Testis (tissue), 3 donors: ENCODE results near the gene FXYD3. TPM values are rescaled to one million over a fixed set of nuclear protein-coding genes. Genes with fewer than 3 reads are reported as not detected.

ENCODE experiments used
- DNase-seq: peaks from one replicate; pipeline ENCODE4 v3.0.0-alpha.2; 2019
- H3K27ac ChIP-seq, 2 donors: fragments of 200-600 bp; sonication (generic); one replicate each; pipeline ENCODE4 v1.5.1; 2019
- H3K27me3 ChIP-seq: fragments of 200-600 bp; sonication (generic); one replicate; pipeline ENCODE4 v1.5.1; 2019
- H3K36me3 ChIP-seq: fragments of 200-600 bp; sonication (generic); one replicate; pipeline ENCODE4 v1.5.1; 2017; ENCODE audit warnings: low read depth; ENCODE audit errors: missing control alignments
- H3K4me1 ChIP-seq: fragments of 200-600 bp; sonication (generic); one replicate; pipeline ENCODE4 v1.5.1; 2019
- H3K4me3 ChIP-seq, 2 donors: fragments of 200-600 bp; sonication (generic); one replicate each; pipeline ENCODE4 v1.5.1; 2017 to 2019
- H3K9me3 ChIP-seq: fragments of 200-600 bp; sonication (generic); one replicate; pipeline ENCODE4 v1.5.1; 2017
- POLR2A ChIP-seq: fragments of 450-650 bp; IDR thresholded peaks from one replicate; pipeline ENCODE4 v1.6.1; 2017; ENCODE audit warnings: antibody characterized with exemption, mild to moderate bottlenecking, moderate library complexity
- WGBS, 2 donors: methylation state at CpG; one replicate each; pipeline ENCODE4 v1.1.5; 2018; 5-methylcytosine and 5-hydroxymethylcytosine counted together
- intact Hi-C: fragments of 100-400 bp; cut with DNase I; formaldehyde crosslinking; loops from one replicate; pipeline ENCODE4 v1.15.1; 2023; ENCODE audit warnings: low total_unique reads
- polyA plus RNA-seq: library from polyadenylated mRNA; stranded (reverse); fragments of 350-450 nt; fragmentation: Illumina TruSeq; extraction: RNeasy Lipid Tissue Mini Kit (QIAGEN cat#74804); gene quantifications from one replicate; pipeline ENCODE4 v1.2.3, GENCODE V29; 2014; ENCODE audit warnings: low read depth, low replicate concordance; ENCODE audit not compliant: insufficient read depth
- total RNA-seq, 2 donors: library from RNA; depleted of rRNA; stranded (reverse); fragments of >200 nt; gene quantifications; one replicate each; pipeline ENCODE4 v1.2.3, GENCODE V29; 2016
- TF ChIP-seq, protein P1 (sequence below), 3 experiments: fragments of 450-650 bp in 2 of 3; fragments of 200-600 bp in 1 of 3; sonication (generic) in 1 of 3; IDR thresholded peaks; one replicate each; pipeline ENCODE4 v1.5.1; 2016 to 2019; ENCODE audit warnings: antibody characterized with exemption in 3 of 3, mild to moderate bottlenecking in 2 of 3, moderate library complexity in 1 of 3

Gene FXYD3
- total and polyA plus RNA-seq, 3 donors from 2014 or later = 2.6 TPM; not detected in 2

DNA sequence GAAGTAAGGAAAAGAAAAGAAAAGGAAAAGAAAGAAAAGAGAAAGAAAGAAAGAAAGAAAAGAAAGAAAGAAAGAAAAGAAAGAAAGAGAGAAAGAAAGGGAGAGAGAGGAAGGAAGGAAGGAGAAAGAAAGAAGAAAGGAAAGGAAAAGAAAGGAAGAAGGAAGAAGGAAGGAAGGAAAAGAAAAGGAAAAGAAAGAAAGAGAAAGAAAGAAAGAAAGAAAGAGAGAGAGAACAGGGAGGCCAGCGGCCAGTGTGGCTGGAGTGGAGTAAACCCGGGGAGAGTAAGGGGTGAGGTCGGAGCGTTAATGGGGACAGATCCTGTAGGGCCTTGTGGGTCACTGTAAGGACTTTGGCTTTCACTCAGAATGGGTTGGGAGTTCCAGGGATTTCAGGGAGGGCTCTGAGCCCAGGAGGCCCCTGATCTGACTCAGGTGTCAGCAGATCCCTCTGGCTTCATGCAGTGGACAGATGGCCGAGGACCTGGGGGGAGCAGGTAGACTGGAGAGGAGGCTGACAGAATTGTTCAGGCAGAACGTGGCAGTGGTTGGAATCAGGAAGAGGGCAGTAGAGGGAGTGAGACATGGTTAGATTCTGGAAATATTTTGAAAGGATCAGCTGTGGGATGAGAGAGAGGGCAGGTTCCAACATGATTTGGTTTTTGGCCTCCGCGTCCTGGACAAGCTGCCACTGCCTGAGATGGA is 19.8 kb upstream of the FXYD3 start:
- intact Hi-C loops = no loop called here
- 76 to 77% methylated on average over 8 of the region's 8 CpGs for WGBS, 2 donors

DNA sequence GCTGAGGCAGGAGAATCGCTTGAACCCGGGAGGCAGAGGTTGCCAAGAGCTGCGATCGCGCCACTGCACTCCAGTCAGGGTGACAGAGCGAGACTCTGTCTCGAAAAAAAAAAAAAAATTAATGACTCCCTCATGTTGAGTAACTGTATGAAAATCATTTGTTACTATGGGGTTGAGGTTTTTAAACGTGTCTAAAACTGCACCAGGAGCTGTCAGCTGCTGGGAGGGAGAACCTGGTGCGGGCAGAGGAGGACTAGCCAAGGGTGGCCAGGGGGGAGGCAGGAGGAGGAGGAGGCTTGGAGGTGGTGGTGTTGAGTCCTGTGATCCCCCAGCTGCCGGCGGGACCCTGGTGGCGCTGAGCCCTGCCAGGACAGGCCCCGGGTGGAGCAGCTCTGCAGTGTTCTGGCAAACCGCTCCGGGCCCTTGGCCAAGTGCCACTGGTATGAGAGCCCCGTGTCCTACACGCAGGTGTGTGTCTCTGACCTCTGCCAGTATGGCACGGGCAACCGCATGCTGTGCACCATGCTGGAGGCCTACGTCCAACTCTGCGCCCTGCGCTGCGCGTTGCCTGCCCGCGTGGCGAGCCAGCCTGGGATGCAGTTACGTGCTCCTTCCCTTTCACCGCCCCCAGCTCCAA is 17.1 kb upstream of the FXYD3 start:
- intact Hi-C loops = no loop called here
- TF ChIP-seq POLR2A = no peak
- TF ChIP-seq, protein P1, sequence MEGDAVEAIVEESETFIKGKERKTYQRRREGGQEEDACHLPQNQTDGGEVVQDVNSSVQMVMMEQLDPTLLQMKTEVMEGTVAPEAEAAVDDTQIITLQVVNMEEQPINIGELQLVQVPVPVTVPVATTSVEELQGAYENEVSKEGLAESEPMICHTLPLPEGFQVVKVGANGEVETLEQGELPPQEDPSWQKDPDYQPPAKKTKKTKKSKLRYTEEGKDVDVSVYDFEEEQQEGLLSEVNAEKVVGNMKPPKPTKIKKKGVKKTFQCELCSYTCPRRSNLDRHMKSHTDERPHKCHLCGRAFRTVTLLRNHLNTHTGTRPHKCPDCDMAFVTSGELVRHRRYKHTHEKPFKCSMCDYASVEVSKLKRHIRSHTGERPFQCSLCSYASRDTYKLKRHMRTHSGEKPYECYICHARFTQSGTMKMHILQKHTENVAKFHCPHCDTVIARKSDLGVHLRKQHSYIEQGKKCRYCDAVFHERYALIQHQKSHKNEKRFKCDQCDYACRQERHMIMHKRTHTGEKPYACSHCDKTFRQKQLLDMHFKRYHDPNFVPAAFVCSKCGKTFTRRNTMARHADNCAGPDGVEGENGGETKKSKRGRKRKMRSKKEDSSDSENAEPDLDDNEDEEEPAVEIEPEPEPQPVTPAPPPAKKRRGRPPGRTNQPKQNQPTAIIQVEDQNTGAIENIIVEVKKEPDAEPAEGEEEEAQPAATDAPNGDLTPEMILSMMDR (IDR thresholded peaks at IDR 0.05) = no peak
- H3K4me1 ChIP-seq = no peaks in the 10 kb centered on the region
- no peaks in the 10 kb centered on the region for H3K27me3 ChIP-seq
- WGBS, 2 donors = 80 to 82% methylated on average over 22 to 27 of the region's 29 CpGs
- DNase-seq = no peak
- H3K27ac ChIP-seq = no peak overlapping the region
- no peaks in the 10 kb centered on the region for H3K9me3 ChIP-seq
- no peak overlapping the region for H3K4me3 ChIP-seq
- H3K36me3 ChIP-seq = no peaks in the 10 kb centered on the region

More for the DNA sequence above, 19.8 kb upstream of the FXYD3 start:
- Histone ChIP-seq H3K27me3 (no peaks in the 10 kb centered on the region), H3K9me3 (no peaks in the 10 kb centered on the region), H3K27ac (no peak overlapping the region), H3K36me3 (no peaks in the 10 kb centered on the region), H3K4me3 (no peak overlapping the region), H3K4me1 (peaks cover 1% of the 10 kb centered on the region)
- TF ChIP-seq, protein P1 (IDR thresholded peaks at IDR 0.05) = no peak
- TF ChIP-seq POLR2A = no peak
- DNase-seq = no peak

DNA sequence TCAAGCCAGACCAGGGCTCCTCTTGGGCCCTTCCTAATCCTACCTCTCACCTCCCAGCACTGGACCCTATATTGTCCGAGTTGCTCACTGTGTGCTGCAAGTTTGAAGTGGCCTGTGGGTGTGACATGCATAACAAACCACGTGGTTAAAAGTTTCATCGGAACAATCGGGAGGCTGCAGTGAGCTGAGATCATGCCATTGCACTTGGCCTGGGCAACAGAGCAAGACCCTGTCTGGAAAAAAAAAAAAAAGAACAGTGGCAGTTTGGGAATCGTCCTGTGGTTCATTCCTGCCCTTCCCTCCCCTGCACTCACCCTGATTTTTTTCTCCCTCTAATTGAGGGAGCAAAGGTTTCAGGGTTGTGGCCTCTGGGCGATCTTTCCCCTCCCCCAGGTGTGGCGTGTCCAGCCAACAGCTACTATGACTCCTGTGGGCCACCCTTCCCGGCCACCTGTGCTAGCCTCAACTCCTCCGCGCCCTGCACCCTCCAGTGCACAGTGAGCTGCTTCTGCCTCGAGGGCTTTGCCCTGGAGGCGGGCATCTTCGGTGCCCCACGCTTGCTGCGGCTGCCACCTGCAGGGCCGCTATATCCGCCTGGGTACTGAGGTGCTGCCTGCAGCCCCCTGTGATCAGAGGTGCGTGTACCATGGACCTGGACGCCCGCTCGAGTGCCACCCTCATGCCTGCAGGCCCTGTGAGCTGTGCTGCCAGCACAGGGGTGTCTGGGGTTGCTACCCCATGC is 16.3 kb upstream of the FXYD3 start:
- intact Hi-C loops = no loop called here
- H3K27me3 ChIP-seq = no peaks in the 10 kb centered on the region
- no peaks in the 10 kb centered on the region for H3K9me3 ChIP-seq
- H3K4me1 ChIP-seq = no peaks in the 10 kb centered on the region
- H3K4me3 ChIP-seq = no peak overlapping the region
- WGBS, 2 donors = 82 to 86% methylated on average over 17 to 20 of the region's 21 CpGs
- no peak for DNase-seq
- H3K36me3 ChIP-seq = no peaks in the 10 kb centered on the region
- TF ChIP-seq, protein P1 (IDR thresholded peaks at IDR 0.05) = no peak
- TF ChIP-seq POLR2A = no peak
- H3K27ac ChIP-seq = no peak overlapping the region

DNA sequence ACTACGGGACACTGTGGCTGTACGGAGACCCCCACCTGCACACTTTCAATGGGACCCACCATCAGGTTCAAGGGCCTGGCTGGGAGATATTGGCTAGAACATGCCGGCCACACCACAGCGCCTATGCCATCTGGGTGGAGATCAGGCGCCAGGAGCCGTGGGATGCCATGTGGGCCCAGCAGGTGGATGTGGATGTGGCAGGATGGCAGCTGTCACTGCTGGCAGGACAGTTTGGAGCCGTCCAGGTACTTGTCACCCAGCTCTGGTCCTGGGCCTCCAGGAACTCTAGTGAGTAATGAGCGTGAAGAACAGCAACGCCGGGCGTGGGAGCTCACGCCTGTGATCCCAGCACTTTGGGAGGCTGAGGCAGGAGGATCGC is 15.7 kb upstream of the FXYD3 start:
- no peaks in the 10 kb centered on the region for H3K27me3 ChIP-seq
- TF ChIP-seq, protein P1 (IDR thresholded peaks at IDR 0.05) = no peak
- no peak for TF ChIP-seq POLR2A

More for the DNA sequence above, 15.7 kb upstream of the FXYD3 start:
- no peak for DNase-seq
- Histone ChIP-seq H3K36me3 (no peaks in the 10 kb centered on the region), H3K27ac (no peak overlapping the region), H3K9me3 (no peaks in the 10 kb centered on the region), H3K4me3 (no peak overlapping the region), H3K4me1 (no peaks in the 10 kb centered on the region)
- intact Hi-C loops = no loop called here
- 95 to 98% methylated on average over 10 to 13 of the region's 13 CpGs for WGBS, 2 donors
